HG03103 (cell line): ENCODE data around the gene AFF3.

Experiments
- ATAC-seq: cut with Tn5 transposase; IDR thresholded peaks from one replicate; pipeline ENCODE4 v1.9.1; 2021; ENCODE audit warnings: low read depth; ENCODE audit not compliant: unreplicated experiment

Gene AFF3

DNA sequence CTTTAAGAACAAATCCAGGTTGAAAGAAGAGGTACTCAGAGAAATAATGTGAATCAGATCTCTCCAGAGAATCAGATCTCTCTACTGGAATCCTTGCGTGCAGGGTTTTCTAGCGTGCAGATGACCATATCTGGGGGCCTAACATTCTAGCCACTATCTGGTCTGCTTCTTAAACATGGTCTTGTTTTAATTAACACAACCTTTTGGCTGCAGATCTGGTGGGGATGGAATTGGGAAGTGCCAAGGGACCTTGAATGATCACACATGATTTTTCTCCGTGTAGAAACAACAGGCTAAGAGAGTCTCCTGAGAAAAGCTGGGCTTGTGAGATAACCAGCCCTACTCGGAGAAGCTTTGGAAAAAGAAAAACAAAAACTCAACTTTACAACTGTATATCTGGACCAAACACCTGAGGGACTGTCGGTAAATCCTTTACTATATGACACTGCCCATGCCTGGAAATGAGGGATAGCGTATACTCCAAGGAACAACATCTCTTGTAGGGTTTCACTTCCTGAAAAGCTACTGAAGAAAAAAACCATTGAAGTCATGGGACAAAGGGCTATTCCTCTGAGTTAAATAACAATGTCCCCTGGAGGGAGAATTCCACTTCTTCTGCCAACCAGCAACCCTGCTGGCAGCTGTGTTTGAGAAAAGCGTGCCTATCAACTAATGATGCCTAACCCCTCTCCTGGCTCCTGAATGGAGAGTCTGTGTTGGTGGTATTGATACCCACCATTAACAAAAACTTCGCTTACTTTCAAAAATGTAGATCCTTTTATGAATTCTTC is 481.6 kb downstream of the AFF3 start:
- no peak for ATAC-seq

DNA sequence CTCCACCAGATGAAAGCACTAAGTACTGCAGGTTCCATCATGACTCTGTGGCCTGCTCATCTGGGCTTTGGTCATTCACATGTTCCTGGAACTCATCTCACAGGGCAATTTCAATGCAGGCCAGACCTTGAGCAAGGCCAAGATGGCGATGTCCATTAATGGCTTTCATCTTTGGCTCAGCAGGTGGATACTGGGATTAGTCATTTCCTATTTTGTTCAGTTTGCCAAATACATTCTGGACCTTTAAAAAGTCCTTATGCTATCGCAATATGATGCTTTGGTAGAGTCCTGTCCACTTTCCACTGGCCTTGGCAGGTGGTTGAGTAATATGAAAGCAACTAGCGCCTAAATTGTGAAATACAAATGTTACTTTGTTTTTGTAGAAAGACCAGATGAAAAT is 482.5 kb downstream of the AFF3 start:
- no peak for ATAC-seq

GRCh38 chr2:99657691-99658258 is 484.6 kb downstream of the AFF3 start:
- ATAC-seq, result no peak

DNA sequence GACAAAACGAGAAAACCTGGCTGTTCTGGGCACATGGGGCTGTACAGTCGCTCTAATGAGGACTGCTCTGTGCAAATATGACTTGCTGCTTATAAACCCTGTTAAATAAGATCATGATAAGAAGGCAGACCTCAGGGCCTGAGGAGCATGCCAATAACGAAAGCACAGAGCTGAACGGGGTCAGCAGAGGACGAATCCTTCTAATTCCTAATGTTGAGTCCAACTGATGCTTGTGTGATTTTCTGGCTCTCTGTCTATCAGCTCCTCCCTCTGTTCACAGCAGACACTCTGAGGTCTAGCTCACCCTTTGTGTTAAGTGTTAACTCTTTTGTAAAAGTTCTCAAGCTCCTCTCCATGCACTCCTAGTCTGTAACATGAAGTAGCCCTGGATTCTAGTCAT is 485.4 kb downstream of the AFF3 start:
- ATAC-seq, result no peak

- ATAC-seq, result no peak
Measured at GRCh38 chr2:99653433-99653832, 489.0 kb downstream of the AFF3 start.

GRCh38 chr2:99652862-99653261 is 489.5 kb downstream of the AFF3 start:
- ATAC-seq, result no peak

DNA sequence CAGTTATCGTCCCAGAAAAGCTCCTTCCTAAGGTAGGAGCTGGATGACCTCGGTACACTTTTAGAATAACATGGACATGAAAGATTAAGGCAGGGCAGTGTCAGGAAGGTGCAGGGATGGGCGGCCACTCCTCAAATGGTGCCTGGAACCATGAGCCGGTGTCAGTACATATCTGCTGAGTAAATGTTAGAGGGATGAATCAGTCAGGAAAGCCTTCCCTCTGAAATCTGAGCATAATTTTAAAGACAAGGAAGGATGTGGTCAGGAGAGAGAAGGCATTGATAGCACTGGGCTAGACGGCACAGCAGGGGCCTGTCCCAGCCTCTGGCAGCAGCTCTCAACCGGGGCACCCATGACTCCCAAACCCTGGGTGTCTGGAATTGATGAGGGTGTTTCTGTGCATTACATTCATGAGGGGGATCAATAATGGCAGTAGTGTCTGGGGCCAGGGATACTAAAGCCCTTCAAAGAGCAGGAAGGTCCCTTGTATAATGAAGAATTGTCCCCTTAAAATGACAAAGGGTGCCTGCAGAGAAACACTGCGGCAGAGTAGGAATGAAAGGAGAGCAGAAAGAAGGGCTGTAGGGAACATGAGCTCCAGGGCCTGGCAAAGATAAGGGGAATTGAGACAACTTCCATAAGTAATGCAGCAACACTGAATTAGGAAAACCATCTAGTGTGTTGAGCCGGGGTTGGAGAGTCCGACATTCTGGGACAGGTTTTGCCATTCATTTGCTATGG is 490.3 kb downstream of the AFF3 start:
- no peak for ATAC-seq

DNA sequence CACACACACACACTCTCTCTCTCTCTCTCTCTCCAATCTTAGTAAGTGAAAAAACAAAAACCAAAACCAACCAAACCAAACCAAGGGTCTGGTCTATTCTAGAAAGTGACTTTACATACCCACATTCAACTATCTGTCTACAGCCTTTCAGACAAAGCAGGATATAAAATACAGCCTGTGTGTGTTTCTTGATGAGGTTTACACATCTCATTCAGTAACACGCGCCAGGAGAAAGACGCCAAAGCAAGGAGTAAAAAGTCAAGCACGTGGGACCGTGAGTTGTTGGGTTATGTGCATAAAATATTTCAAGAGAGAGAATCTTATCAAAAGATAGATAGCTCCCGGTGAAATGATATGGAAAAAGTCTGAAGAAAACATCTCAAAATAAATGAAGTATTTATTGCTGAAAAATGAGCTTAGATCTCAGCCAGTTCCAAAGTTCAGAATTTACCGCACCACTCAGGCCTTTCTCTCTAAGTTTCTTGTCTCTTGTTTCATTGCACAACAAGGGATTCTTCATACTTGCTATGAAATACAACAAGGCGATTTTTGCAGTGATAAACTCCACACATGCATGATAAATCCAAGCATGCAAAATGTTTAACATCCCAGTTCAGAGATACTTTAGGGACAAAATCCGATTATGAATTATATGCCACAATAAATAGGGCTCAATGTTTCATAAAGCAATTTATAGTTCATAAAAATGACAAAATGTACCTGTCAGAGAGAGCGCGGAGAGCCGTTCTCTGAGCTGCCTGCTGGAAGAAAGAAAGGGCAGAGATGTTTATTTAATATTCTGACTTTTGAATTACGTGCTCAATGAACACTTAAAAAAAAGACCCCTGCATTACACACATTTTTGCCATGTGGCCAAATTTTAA is 493.2 kb downstream of the AFF3 start:
- ATAC-seq, result no peak

GRCh38 chr2:99648178-99648844 is 494.1 kb downstream of the AFF3 start:
- no peak for ATAC-seq

- ATAC-seq, result no peak
Measured at GRCh38 chr2:99645960-99646359, 496.4 kb downstream of the AFF3 start.

- no peak for ATAC-seq
Measured at GRCh38 chr2:99644419-99644787, 498.0 kb downstream of the AFF3 start.

- ATAC-seq, result no peak
Measured at GRCh38 chr2:99643787-99644418, 498.5 kb downstream of the AFF3 start.

DNA sequence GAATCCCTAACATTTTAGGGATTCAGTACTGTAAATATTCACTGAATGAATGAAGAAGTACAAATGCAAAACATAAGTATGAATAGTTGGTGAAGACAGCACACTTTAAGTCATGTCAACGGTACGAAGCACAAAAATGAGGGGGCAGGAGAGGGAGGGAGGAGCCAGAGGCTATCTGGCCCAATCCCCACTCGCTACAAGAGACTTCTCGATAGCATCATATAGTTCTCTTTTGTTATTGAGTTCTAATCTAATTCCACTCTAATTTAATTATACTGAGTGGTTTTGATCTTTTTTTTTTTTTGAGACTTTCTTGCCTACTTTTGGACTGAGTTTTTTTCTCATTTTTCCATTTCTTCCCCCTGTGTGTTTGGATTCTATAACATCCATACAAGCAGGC is 500.4 kb downstream of the AFF3 start:
- no peak for ATAC-seq

DNA sequence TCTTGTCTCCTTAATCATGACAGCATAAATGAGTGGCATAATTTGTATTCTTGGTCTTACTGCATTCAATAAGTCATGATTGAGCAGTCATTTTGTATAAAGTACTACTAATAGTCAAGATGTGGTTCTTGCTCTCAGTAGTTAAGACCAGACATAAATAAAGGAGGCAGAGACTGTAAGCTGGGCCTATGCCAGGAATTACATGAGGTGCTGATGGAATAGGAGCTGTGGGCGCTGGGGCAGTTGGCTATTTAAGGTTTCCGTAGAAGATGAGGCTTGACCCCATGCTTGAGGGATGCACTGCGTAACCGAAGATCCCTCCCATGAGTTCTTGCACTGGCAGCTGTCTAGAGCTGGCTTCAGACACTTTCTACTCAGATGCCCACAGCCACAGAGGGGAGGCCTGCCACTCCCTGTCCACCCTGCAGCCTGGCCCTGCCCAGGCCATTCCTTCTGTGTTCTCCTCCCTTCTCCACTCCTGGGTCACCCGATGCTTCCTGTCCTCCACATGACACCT is 501.7 kb downstream of the AFF3 start:
- ATAC-seq, result no peak

- no peak for ATAC-seq
Measured at GRCh38 chr2:99638791-99639190, 503.6 kb downstream of the AFF3 start.

GRCh38 chr2:99637159-99637697 is 505.2 kb downstream of the AFF3 start:
- no peak for ATAC-seq

- no peak for ATAC-seq
Measured at GRCh38 chr2:99636144-99637034, 506.0 kb downstream of the AFF3 start.

DNA sequence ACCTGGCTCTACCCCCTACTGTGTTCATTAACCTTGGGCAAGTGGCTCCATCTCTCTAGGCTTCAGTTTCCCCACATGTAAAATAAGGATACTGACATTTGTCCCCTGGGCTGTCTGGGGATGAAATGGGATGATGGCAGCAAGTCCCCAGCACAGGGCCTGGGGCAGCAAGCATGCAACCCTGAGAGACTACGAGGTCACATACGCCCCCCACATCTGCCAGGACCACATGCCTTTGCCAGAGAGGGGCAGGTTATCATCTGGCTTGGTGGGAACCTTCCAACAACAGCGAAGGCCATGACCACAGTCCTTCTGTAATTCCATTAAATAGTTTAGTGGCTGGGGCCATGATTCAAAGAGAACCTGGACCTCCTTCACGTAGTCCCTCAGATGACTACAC is 506.7 kb downstream of the AFF3 start:
- ATAC-seq, result no peak
